A673 (cell line): ENCODE data around the gene HSFX4.

ENCODE experiments used
- EZH2 ChIP-seq: fragments of 200-600 bp; sonication (generic); IDR thresholded peaks from 2 replicates; pipeline ENCODE4 v1.6.1; 2017; ENCODE audit warnings: borderline replicate concordance, low read depth, mild to moderate bottlenecking, mixed read lengths, antibody characterized with exemption, low read length; ENCODE audit not compliant: poor library complexity, severe bottlenecking
- TF ChIP-seq, protein P1 (sequence below): fragments of 300-800, 200-600 bp; sonication (generic); conservative IDR thresholded peaks from 2 replicates; pipeline ENCODE4 v1.5.1; 2017; ENCODE audit warnings: low read depth, mild to moderate bottlenecking, antibody characterized with exemption, low read length, moderate library complexity, mixed read lengths

DNA sequence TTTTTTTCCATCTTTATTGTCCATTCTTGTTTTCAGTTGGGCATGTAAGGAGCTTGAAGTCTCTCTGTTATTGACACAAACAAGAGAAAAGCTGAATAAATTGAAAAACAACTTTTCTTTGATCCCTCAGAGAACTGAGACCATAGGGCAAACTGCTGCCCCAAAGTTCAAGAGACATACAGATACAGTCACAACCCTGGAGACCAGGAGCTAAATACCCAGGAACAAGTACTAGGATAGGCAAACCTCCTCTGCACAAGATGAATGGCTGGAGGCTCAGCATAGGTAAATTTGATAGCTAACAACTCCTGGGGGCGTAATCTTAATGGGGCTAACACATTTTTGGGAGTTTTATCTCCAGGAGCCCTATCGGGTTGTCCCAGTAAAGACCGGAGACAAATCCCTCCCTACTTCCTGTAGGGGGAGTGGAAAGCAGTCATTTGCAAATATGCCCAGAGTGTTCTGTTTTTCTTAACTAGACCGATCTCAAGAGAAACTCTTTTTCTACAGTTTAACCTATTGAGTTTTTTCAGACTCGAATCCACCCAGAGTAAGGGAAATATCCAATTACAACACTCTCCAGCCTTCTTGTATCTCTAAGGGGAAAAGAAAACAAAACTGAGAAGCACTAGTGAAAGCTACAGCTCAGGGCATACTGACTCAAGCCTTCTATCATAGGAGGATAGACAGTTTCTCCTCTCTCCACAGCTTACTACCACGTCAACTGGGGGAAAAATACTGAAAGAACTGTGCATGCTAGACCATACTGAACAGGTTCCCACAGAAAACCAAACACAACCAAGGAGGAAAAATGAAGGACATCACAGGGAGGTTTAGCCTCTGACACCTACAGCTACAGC is 25.3 kb upstream of the HSFX4 start:
- TF ChIP-seq, protein P1, sequence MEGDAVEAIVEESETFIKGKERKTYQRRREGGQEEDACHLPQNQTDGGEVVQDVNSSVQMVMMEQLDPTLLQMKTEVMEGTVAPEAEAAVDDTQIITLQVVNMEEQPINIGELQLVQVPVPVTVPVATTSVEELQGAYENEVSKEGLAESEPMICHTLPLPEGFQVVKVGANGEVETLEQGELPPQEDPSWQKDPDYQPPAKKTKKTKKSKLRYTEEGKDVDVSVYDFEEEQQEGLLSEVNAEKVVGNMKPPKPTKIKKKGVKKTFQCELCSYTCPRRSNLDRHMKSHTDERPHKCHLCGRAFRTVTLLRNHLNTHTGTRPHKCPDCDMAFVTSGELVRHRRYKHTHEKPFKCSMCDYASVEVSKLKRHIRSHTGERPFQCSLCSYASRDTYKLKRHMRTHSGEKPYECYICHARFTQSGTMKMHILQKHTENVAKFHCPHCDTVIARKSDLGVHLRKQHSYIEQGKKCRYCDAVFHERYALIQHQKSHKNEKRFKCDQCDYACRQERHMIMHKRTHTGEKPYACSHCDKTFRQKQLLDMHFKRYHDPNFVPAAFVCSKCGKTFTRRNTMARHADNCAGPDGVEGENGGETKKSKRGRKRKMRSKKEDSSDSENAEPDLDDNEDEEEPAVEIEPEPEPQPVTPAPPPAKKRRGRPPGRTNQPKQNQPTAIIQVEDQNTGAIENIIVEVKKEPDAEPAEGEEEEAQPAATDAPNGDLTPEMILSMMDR: peak; percentile 31; the same call in 1 of the 2 replicates
- no peak for TF ChIP-seq EZH2
